Measurements from ENCODE around the gene CAMTA1. TPM values are rescaled to one million over a fixed set of nuclear protein-coding genes. Genes with fewer than 3 reads are reported as not detected.

The CAMTA1 gene
- total RNA-seq, 1 donor from 2014 or later, result 62.9 TPM

GRCh38 chr1:7266561-7266960, 481.3 kb downstream of the CAMTA1 start:
- Histone ChIP-seq H3K4me3 (no peak overlapping the region), H3K9me3 (no peaks in the 10 kb centered on the region), H3K36me3 (no peaks in the 10 kb centered on the region), H3K27me3 (no peaks in the 10 kb centered on the region), H3K4me1 (no peaks in the 10 kb centered on the region), H3K27ac (no peak overlapping the region)
- TF ChIP-seq POLR2A (IDR thresholded peaks at IDR 0.05), result no peak
- TF ChIP-seq POLR2AphosphoS5 (IDR thresholded peaks at IDR 0.05; ENCODE audit: insufficient read depth in 1 of 2, low read depth in 1 of 2), result no peak
- no peak for TF ChIP-seq CTCF (IDR thresholded peaks at IDR 0.05)
- DNase-seq (ENCODE audit: extremely low spot score in 2 of 2), result peak in 1 of 2 donors; percentile 87
- intact Hi-C loops (cut with DNase I), result no loop called here

DNA sequence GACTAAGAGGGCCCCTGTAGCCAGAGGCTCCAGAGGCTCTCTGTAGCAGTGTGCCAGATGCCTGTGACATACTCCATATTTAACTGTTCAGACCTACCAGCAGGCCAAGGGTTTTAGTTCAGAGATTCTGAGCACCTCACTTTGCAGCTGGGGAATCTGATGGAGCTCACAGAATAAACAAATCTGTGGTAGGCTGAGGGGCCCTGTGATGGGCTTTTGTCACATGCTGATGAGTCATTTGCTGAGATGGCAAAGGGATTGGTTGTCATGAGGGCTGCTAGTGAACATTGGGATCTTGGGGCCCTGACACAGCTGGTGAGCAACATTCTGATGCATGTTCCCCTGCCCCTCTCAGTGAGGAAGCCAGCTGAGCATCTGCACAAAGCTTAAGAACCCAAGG, 482.2 kb downstream of the CAMTA1 start:
- H3K4me1 ChIP-seq, result no peaks in the 10 kb centered on the region
- no peak overlapping the region for H3K27ac ChIP-seq
- H3K27me3 ChIP-seq, result no peaks in the 10 kb centered on the region
- H3K36me3 ChIP-seq, result no peaks in the 10 kb centered on the region
- intact Hi-C loops (cut with DNase I), result no loop called here
- peak; percentile 25 to 72 for DNase-seq (ENCODE audit: extremely low spot score in 2 of 2)
- TF ChIP-seq POLR2AphosphoS5 (IDR thresholded peaks at IDR 0.05; ENCODE audit: insufficient read depth in 1 of 2, low read depth in 1 of 2) (no peak), POLR2A (IDR thresholded peaks at IDR 0.05) (no peak), CTCF (IDR thresholded peaks at IDR 0.05) (no peak)
- H3K9me3 ChIP-seq, result no peaks in the 10 kb centered on the region
- H3K4me3 ChIP-seq, result no peak overlapping the region

GRCh38 chr1:7268983-7269382, 483.7 kb downstream of the CAMTA1 start:
- H3K9me3 ChIP-seq, result no peaks in the 10 kb centered on the region
- no peaks in the 10 kb centered on the region for H3K4me1 ChIP-seq
- TF ChIP-seq CTCF (IDR thresholded peaks at IDR 0.05) (no peak), POLR2AphosphoS5 (IDR thresholded peaks at IDR 0.05; ENCODE audit: insufficient read depth in 1 of 2, low read depth in 1 of 2) (no peak), POLR2A (IDR thresholded peaks at IDR 0.05) (no peak)
- intact Hi-C loops (cut with DNase I), result no loop called here
- no peaks in the 10 kb centered on the region for H3K27me3 ChIP-seq
- DNase-seq (ENCODE audit: extremely low spot score in 2 of 2), result peak in 1 of 2 donors; percentile 22
- no peak overlapping the region for H3K27ac ChIP-seq
- H3K36me3 ChIP-seq, result no peaks in the 10 kb centered on the region
- no peak overlapping the region for H3K4me3 ChIP-seq

DNA sequence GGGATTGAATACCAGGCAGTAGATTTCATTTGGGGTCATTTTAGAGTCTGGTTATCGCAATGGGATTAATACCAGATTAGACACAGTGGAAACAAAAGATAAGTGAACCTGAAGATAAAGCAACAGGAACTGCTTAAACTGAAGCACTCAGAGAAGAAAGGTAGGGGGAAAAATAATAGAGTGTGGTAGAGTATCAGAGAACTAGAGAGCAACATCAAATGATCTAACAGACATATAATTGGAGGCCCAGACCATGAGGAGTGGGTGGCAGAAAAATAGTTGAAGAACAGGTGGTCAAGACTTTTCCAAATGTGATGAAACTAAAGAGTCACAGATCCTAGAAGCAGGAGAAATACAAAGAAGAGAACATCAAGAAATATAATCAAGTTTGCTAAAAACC, 484.3 kb downstream of the CAMTA1 start:
- no peaks in the 10 kb centered on the region for H3K4me1 ChIP-seq
- DNase-seq (ENCODE audit: extremely low spot score in 2 of 2), result no peak
- H3K9me3 ChIP-seq, result no peaks in the 10 kb centered on the region
- no peak overlapping the region for H3K27ac ChIP-seq
- H3K36me3 ChIP-seq, result no peaks in the 10 kb centered on the region
- H3K27me3 ChIP-seq, result no peaks in the 10 kb centered on the region
- TF ChIP-seq POLR2A (IDR thresholded peaks at IDR 0.05) (no peak), CTCF (IDR thresholded peaks at IDR 0.05) (no peak), POLR2AphosphoS5 (IDR thresholded peaks at IDR 0.05; ENCODE audit: insufficient read depth in 1 of 2, low read depth in 1 of 2) (no peak)
- H3K4me3 ChIP-seq, result no peak overlapping the region
- intact Hi-C loops (cut with DNase I), result no loop called here

DNA sequence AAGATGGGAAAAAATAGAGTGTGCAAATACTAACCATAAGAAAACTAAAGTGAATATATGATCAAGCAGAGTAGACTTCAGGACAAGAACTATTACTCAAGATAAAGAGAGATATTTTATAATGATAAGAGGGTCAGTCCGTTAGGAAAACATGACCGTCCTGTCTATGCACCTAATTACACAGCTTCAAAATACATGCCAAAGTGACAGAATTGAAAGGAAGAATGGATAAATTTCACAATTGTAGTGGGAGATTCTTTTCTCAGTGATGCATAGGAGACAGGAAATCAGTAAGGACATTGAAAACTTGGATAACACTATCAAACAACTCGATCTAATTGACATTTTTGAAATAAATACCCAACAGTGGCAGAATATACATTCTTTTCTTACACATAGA, 489.0 kb downstream of the CAMTA1 start:
- H3K9me3 ChIP-seq, result no peaks in the 10 kb centered on the region
- no peaks in the 10 kb centered on the region for H3K4me1 ChIP-seq
- no peak for DNase-seq (ENCODE audit: extremely low spot score in 2 of 2)
- no peaks in the 10 kb centered on the region for H3K36me3 ChIP-seq
- no peak for TF ChIP-seq CTCF (IDR thresholded peaks at IDR 0.05)
- no peak overlapping the region for H3K4me3 ChIP-seq
- no peak overlapping the region for H3K27ac ChIP-seq
- intact Hi-C loops (cut with DNase I), result no loop called here
- no peaks in the 10 kb centered on the region for H3K27me3 ChIP-seq
